Erythroblast (primary cell): ENCODE data around the gene TBC1D30.

ENCODE experiments used
- GATA1 ChIP-seq: IDR thresholded peaks from 2 replicates; pipeline ENCODE4 v1.6.1; 2011; ENCODE audit warnings: low read depth, mild to moderate bottlenecking, control low read depth, low read length, moderate library complexity
- POLR2A ChIP-seq: IDR thresholded peaks from 2 replicates; pipeline ENCODE4 v1.6.1; 2011; ENCODE audit warnings: mild to moderate bottlenecking, low read length

- TF ChIP-seq POLR2A (no peak), GATA1 (no peak)
These were observed 84.7 kb downstream of the TBC1D30 start for GRCh38 chr12:64909124-64909523.
